ENCODE data around the gene PLEKHJ1. TPM values are rescaled to one million over a fixed set of nuclear protein-coding genes. Genes with fewer than 3 reads are reported as not detected.

PLEKHJ1 gene
- total RNA-seq, 1 donor from 2014 or later, result 78.3 TPM

DNA sequence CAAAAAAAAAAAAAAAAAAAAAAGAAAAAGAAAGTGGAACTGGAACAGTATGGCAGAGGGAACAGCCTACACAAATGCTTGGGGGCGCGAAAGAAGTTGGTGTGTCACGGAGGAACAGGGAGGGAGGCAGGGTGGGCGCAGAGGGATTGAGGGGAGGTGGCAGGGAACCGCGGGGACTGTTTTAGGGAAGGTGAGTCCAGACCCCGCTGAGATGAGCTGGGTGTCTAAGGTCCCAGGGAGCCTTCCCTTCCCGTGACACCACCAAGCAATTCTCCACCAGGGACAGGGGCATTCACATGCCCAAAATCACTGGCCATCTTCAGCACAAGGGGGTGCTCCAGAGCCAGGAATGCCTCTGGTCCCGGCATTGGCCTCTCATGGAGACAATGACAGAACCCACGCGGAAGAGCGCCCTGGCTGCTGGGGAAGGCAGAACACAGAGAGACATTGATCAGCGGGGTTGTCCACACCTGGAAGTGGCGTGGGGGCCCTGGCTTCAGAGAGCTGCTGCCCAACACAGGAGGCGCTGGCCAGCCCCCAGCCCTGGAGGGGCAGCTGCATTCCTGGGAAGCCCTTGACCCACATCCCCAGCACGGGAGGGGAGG lies 38.9 kb upstream of the PLEKHJ1 start:
- peaks cover 25% of the 10 kb centered on the region for H3K4me1 ChIP-seq (ENCODE audit: insufficient read depth, low read length)
- Mint-ChIP-seq H3K4me1 (ENCODE audit: low read depth, unreplicated experiment) (peaks cover 14% of the 10 kb centered on the region), H3K27me3 (ENCODE audit: low read depth, unreplicated experiment) (no peaks in the 10 kb centered on the region), H3K27ac (ENCODE audit: unreplicated experiment) (peak overlapping the region; percentile 77), H3K4me3 (ENCODE audit: unreplicated experiment) (peak overlapping the region; percentile 75), H3K36me3 (ENCODE audit: low read depth, unreplicated experiment) (peaks cover 15% of the 10 kb centered on the region), H3K9me3 (ENCODE audit: unreplicated experiment) (no peaks in the 10 kb centered on the region)
- no peak for FAIRE-seq
- DNase-seq (ENCODE audit: low read depth), result peak; percentile 37
- no peaks in the 10 kb centered on the region for H3K9me3 ChIP-seq (ENCODE audit: insufficient read depth, low read depth, low read length)
- H3K4me2 ChIP-seq (ENCODE audit: low read length), result no peak overlapping the region
- TF ChIP-seq, protein P1, sequence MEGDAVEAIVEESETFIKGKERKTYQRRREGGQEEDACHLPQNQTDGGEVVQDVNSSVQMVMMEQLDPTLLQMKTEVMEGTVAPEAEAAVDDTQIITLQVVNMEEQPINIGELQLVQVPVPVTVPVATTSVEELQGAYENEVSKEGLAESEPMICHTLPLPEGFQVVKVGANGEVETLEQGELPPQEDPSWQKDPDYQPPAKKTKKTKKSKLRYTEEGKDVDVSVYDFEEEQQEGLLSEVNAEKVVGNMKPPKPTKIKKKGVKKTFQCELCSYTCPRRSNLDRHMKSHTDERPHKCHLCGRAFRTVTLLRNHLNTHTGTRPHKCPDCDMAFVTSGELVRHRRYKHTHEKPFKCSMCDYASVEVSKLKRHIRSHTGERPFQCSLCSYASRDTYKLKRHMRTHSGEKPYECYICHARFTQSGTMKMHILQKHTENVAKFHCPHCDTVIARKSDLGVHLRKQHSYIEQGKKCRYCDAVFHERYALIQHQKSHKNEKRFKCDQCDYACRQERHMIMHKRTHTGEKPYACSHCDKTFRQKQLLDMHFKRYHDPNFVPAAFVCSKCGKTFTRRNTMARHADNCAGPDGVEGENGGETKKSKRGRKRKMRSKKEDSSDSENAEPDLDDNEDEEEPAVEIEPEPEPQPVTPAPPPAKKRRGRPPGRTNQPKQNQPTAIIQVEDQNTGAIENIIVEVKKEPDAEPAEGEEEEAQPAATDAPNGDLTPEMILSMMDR (IDR thresholded peaks at IDR 0.05; ENCODE audit: insufficient read depth, low read depth, low read length), result peak; percentile 52
- no peak for TF ChIP-seq EZH2 (IDR thresholded peaks at IDR 0.05; ENCODE audit: insufficient read depth, low read length)
- peak overlapping the region; percentile 10 for H3K9ac ChIP-seq (ENCODE audit: low read length)
- H3K4me3 ChIP-seq (ENCODE audit: insufficient read depth, low read depth, low read length), result no peak overlapping the region
- H2AFZ ChIP-seq (ENCODE audit: low read depth, low read length), result no peak overlapping the region
- peaks cover 3% of the 10 kb centered on the region for H3K36me3 ChIP-seq (ENCODE audit: insufficient read depth, low read length)
- H4K20me1 ChIP-seq (ENCODE audit: insufficient read depth, low read length), result peaks cover 64% of the 10 kb centered on the region
- H3K27me3 ChIP-seq (ENCODE audit: insufficient read depth, low read length), result no peaks in the 10 kb centered on the region
- no peak overlapping the region for H3K27ac ChIP-seq (ENCODE audit: low read depth, low read length)
- peaks cover 55% of the 10 kb centered on the region for H3K79me2 ChIP-seq (ENCODE audit: insufficient read depth, low read length)

DNA sequence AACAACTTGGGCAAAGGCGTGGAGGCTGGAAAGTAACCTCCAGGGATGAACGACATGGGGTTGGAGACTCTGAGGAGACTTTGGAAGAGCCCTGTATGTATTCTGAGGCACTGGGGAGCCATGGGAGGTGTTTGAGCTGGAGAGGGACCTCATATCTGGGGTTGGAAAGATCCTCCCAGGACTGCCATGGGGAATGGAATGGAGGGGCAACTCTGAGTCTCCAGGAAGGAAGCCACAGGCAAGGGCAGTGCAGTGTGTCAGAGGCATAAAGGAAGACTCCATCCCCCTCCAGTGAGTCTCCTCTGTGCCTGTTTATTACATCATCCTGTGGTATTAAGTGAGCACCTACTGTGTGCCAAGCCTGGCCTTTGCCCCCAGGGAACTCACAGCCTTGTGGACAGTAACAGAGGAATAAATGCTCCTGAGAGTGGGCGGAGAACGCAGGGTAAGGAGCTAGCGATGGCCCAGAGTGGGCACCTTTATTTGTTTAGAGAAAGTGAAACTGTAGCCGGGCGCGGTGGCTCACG lies 38.1 kb upstream of the PLEKHJ1 start:
- peaks cover 25% of the 10 kb centered on the region for H3K4me1 ChIP-seq (ENCODE audit: insufficient read depth, low read length)
- H3K27ac Mint-ChIP-seq (ENCODE audit: unreplicated experiment), result peak overlapping the region; percentile 87
- peaks cover 16% of the 10 kb centered on the region for H3K36me3 Mint-ChIP-seq (ENCODE audit: low read depth, unreplicated experiment)
- peaks cover 63% of the 10 kb centered on the region for H3K79me2 ChIP-seq (ENCODE audit: insufficient read depth, low read length)
- peaks cover 3% of the 10 kb centered on the region for H3K36me3 ChIP-seq (ENCODE audit: insufficient read depth, low read length)
- H4K20me1 ChIP-seq (ENCODE audit: insufficient read depth, low read length), result peaks cover 71% of the 10 kb centered on the region
- peak overlapping the region; percentile 48 for H3K9ac ChIP-seq (ENCODE audit: low read length)
- FAIRE-seq (no peak), DNase-seq (ENCODE audit: low read depth) (no peak)
- no peak overlapping the region for H3K27ac ChIP-seq (ENCODE audit: low read depth, low read length)
- no peaks in the 10 kb centered on the region for H3K27me3 ChIP-seq (ENCODE audit: insufficient read depth, low read length)
- H3K4me1 Mint-ChIP-seq (ENCODE audit: low read depth, unreplicated experiment), result peaks cover 14% of the 10 kb centered on the region
- no peaks in the 10 kb centered on the region for H3K9me3 ChIP-seq (ENCODE audit: insufficient read depth, low read depth, low read length)
- no peak overlapping the region for H2AFZ ChIP-seq (ENCODE audit: low read depth, low read length)
- H3K9me3 Mint-ChIP-seq (ENCODE audit: unreplicated experiment), result no peaks in the 10 kb centered on the region
- peak overlapping the region; percentile 96 for H3K4me2 ChIP-seq (ENCODE audit: low read length)
- TF ChIP-seq, protein P1 (IDR thresholded peaks at IDR 0.05; ENCODE audit: insufficient read depth, low read depth, low read length), result no peak
- TF ChIP-seq EZH2 (IDR thresholded peaks at IDR 0.05; ENCODE audit: insufficient read depth, low read length), result no peak
- peak overlapping the region; percentile 75 for H3K4me3 Mint-ChIP-seq (ENCODE audit: unreplicated experiment)
- no peaks in the 10 kb centered on the region for H3K27me3 Mint-ChIP-seq (ENCODE audit: low read depth, unreplicated experiment)
- H3K4me3 ChIP-seq (ENCODE audit: insufficient read depth, low read depth, low read length), result peak overlapping the region; percentile 16

Data from astrocyte (in vitro differentiated cells and primary cell).